Loucy (cell line): ENCODE results near the gene VCL.

Experiments used
- H2AFZ ChIP-seq: fragments of 200-600 bp; sonication (generic); 2 replicates; pipeline ENCODE4 v1.6.0; 2016; ENCODE audit warnings: antibody characterized with exemption, mild to moderate bottlenecking, low read length, moderate library complexity
- H3F3A ChIP-seq: fragments of 200-600 bp; 2 replicates; pipeline ENCODE4 v1.6.0; 2016; ENCODE audit warnings: antibody characterized with exemption, low read depth, mild to moderate bottlenecking
- H3K27me3 ChIP-seq: fragments of 200-600 bp; sonication (generic); 2 replicates; pipeline ENCODE4 v1.6.1; 2014; ENCODE audit warnings: low read length, mild to moderate bottlenecking; ENCODE audit not compliant: insufficient read depth, poor library complexity, severe bottlenecking
- H3K36me3 ChIP-seq: fragments of 200-600 bp; sonication (generic); 2 replicates; pipeline ENCODE4 v1.6.1; 2016; ENCODE audit warnings: low read length; ENCODE audit not compliant: insufficient read depth
- H3K4me1 ChIP-seq: fragments of 200-600 bp; sonication (generic); 2 replicates; pipeline ENCODE4 v1.5.1; 2014; ENCODE audit warnings: low read length, mild to moderate bottlenecking; ENCODE audit not compliant: insufficient read depth, poor library complexity, severe bottlenecking
- H3K4me2 ChIP-seq: fragments of 200-600 bp; sonication (generic); 2 replicates; pipeline ENCODE4 v1.6.0; 2014; ENCODE audit warnings: antibody characterized with exemption, low read length, low read depth, mild to moderate bottlenecking; ENCODE audit not compliant: poor library complexity, severe bottlenecking
- H3K4me3 ChIP-seq: fragments of 200-600 bp; sonication (generic); 2 replicates; pipeline ENCODE4 v1.5.1; 2014; ENCODE audit warnings: low read length, mild to moderate bottlenecking, mixed read lengths; ENCODE audit not compliant: poor library complexity, severe bottlenecking
- H3K79me2 ChIP-seq: fragments of 200-600 bp; sonication (generic); 2 replicates; pipeline ENCODE4 v1.6.1; 2014; ENCODE audit warnings: low read length; ENCODE audit not compliant: insufficient read depth
- H3K9ac ChIP-seq: fragments of 200-600 bp; sonication (generic); 2 replicates; pipeline ENCODE4 v1.6.0; 2014; ENCODE audit warnings: mild to moderate bottlenecking, low read depth, low read length, moderate library complexity; ENCODE audit not compliant: poor library complexity, severe bottlenecking
- H3K9me2 ChIP-seq: fragments of 200-600 bp; sonication (generic); replicated peaks from 2 replicates; pipeline ENCODE4 v1.6.1; 2016; ENCODE audit warnings: low read depth, low read length, mixed read lengths
- H3K9me3 ChIP-seq: fragments of 200-600 bp; sonication (generic); 2 replicates; pipeline ENCODE4 v1.6.1; 2014; ENCODE audit warnings: mild to moderate bottlenecking, antibody characterized with exemption, low read length, low read depth; ENCODE audit not compliant: insufficient read depth
- H4K20me1 ChIP-seq: fragments of 200-600 bp; sonication (generic); 2 replicates; pipeline ENCODE4 v1.6.0; 2014; ENCODE audit warnings: antibody characterized with exemption, low read length, mild to moderate bottlenecking; ENCODE audit not compliant: insufficient read depth, poor library complexity, severe bottlenecking
- EZH2phosphoT487 ChIP-seq: fragments of 200-600 bp; IDR thresholded peaks from 2 replicates; pipeline ENCODE4 v1.6.1; 2018; ENCODE audit warnings: antibody characterized with exemption, mild to moderate bottlenecking, moderate library complexity, borderline replicate concordance
- TF ChIP-seq, protein P1 (sequence below): fragments of 200-600 bp; sonication (generic); conservative IDR thresholded peaks from 2 replicates; pipeline ENCODE4 v1.5.1; 2014; ENCODE audit warnings: mild to moderate bottlenecking, antibody characterized with exemption, low read length

Gene VCL

GRCh38 chr10:74032900-74033655, 35.2 kb downstream of the VCL start:
- H3K36me3 ChIP-seq = no peaks in the 10 kb centered on the region
- no peak overlapping the region for H2AFZ ChIP-seq
- no peaks in the 10 kb centered on the region for H3K27me3 ChIP-seq
- no peaks in the 10 kb centered on the region for H3K9me2 ChIP-seq
- peaks cover 45% of the 10 kb centered on the region for H3K4me1 ChIP-seq
- no peak overlapping the region for H3K4me3 ChIP-seq
- TF ChIP-seq, protein P1, sequence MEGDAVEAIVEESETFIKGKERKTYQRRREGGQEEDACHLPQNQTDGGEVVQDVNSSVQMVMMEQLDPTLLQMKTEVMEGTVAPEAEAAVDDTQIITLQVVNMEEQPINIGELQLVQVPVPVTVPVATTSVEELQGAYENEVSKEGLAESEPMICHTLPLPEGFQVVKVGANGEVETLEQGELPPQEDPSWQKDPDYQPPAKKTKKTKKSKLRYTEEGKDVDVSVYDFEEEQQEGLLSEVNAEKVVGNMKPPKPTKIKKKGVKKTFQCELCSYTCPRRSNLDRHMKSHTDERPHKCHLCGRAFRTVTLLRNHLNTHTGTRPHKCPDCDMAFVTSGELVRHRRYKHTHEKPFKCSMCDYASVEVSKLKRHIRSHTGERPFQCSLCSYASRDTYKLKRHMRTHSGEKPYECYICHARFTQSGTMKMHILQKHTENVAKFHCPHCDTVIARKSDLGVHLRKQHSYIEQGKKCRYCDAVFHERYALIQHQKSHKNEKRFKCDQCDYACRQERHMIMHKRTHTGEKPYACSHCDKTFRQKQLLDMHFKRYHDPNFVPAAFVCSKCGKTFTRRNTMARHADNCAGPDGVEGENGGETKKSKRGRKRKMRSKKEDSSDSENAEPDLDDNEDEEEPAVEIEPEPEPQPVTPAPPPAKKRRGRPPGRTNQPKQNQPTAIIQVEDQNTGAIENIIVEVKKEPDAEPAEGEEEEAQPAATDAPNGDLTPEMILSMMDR = no peak
- no peak for TF ChIP-seq EZH2phosphoT487
- H4K20me1 ChIP-seq = peaks cover 3% of the 10 kb centered on the region
- H3K9me3 ChIP-seq = no peaks in the 10 kb centered on the region
- no peak overlapping the region for H3K4me2 ChIP-seq
- H3K9ac ChIP-seq = no peak overlapping the region
- peaks cover 12% of the 10 kb centered on the region for H3K79me2 ChIP-seq
- H3F3A ChIP-seq = no peaks in the 10 kb centered on the region

- H3K9me2 ChIP-seq = no peaks in the 10 kb centered on the region
- no peaks in the 10 kb centered on the region for H3K36me3 ChIP-seq
- H3K4me1 ChIP-seq = peaks cover 43% of the 10 kb centered on the region
- H3K9ac ChIP-seq = no peak overlapping the region
- TF ChIP-seq, protein P1 = no peak
- no peak for TF ChIP-seq EZH2phosphoT487
- no peaks in the 10 kb centered on the region for H3K9me3 ChIP-seq
- peaks cover 10% of the 10 kb centered on the region for H3K79me2 ChIP-seq
- no peak overlapping the region for H3K4me2 ChIP-seq
- H3K4me3 ChIP-seq = no peak overlapping the region
- H3F3A ChIP-seq = no peaks in the 10 kb centered on the region
- H4K20me1 ChIP-seq = peaks cover 3% of the 10 kb centered on the region
- H2AFZ ChIP-seq = no peak overlapping the region
- H3K27me3 ChIP-seq = no peaks in the 10 kb centered on the region
Measured at GRCh38 chr10:74033702-74034101, 35.8 kb downstream of the VCL start.

- no peaks in the 10 kb centered on the region for H3F3A ChIP-seq
- no peaks in the 10 kb centered on the region for H3K9me2 ChIP-seq
- H4K20me1 ChIP-seq = peaks cover 3% of the 10 kb centered on the region
- H3K9me3 ChIP-seq = no peaks in the 10 kb centered on the region
- H3K9ac ChIP-seq = no peak overlapping the region
- no peaks in the 10 kb centered on the region for H3K27me3 ChIP-seq
- no peak overlapping the region for H2AFZ ChIP-seq
- peaks cover 10% of the 10 kb centered on the region for H3K79me2 ChIP-seq
- H3K4me2 ChIP-seq = no peak overlapping the region
- no peak overlapping the region for H3K4me3 ChIP-seq
- no peaks in the 10 kb centered on the region for H3K36me3 ChIP-seq
- H3K4me1 ChIP-seq = peaks cover 39% of the 10 kb centered on the region
- no peak for TF ChIP-seq EZH2phosphoT487
Measured at GRCh38 chr10:74034301-74034700, 36.4 kb downstream of the VCL start.

DNA sequence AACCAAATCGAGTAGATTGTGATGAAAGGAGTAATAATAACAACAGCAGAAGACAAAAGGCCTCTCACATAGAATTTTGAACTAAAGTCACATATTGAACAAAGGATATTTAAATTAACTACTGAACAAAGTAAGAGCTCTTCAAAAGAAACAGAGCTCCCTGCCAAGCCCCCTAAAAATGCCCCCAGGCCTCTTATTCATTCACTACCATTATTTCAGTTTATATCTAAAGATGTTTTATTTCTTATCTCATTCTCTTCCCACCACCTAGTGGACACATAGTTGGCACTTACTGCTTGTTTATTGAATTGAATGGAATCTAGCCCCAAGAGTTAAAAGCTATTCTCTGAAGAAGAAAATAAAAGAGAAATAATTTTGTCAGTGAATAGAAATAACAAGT, 37.4 kb downstream of the VCL start:
- TF ChIP-seq, protein P1 = peak; percentile 71
- TF ChIP-seq EZH2phosphoT487 = no peak
- Histone ChIP-seq H3K9me2 (no peaks in the 10 kb centered on the region), H3K79me2 (peaks cover 4% of the 10 kb centered on the region; the same call in 1 of the 2 replicates), H3K9me3 (no peaks in the 10 kb centered on the region), H3K36me3 (no peaks in the 10 kb centered on the region), H2AFZ (no peak overlapping the region), H3K27me3 (no peaks in the 10 kb centered on the region), H4K20me1 (no peaks in the 10 kb centered on the region), H3K4me1 (peaks cover 29% of the 10 kb centered on the region), H3F3A (no peaks in the 10 kb centered on the region), H3K9ac (no peak overlapping the region), H3K4me2 (no peak overlapping the region), H3K4me3 (no peak overlapping the region)
